Fibroblast of skin of left quadriceps (primary cell): Measurements from ENCODE around the gene TGFB3.
"Not testable (repeated sequence)": the region's sequence is repeated elsewhere in the genome, so short reads cannot be mapped to it uniquely, and the experiment has no call there.

Source experiments
- DNase-seq, 2 experiments: peaks; one replicate each; pipeline ENCODE4 v3.0.0-alpha.2; 2013; ENCODE audit warnings: low read depth in 2 of 2

TGFB3 gene

GRCh38 chr14:75981426-75982265 lies at the start of gene TGFB3:
TSS of gene TGFB3 (minus strand) at chr14:75981995. CDS start at chr14:75980893, 1,102 bp downstream.
- DNase-seq = peak; percentile 88 to 91

DNA sequence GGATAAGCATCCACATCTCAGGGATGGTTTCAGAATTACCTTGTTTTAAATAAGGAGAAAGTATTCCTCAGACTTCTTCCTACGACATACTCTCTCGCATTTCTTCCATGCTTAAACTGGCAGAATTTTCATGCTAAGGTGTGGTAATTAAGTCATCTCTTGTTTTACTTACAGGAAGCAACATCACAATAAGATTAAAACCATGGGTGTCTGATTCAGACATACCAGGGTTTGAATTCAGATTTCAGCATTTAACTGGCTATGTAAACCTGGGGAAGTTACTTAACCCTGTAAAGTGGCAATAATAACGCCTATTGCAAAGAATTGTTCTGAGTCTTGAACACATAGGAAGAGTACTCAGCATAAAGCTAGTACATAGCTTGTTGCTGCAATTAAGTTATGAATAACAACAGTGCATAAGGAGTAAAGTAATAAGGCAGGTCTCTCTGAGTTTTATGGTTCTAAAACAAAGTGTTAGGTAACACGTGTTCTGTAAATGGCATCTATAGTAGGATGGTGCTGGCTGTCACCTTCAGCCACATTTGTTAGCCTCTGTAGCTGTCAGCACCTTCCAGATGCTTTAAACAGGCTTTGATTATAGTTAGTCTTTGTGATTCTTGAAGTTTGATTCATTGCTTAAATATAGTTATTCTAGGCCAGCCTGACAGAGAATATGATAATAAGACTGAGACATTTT lies 42.6 kb upstream of the TGFB3 start:
- DNase-seq = no peak

- DNase-seq = no peak
These were observed 42.0 kb upstream of the TGFB3 start for GRCh38 chr14:76023757-76024156.

DNA sequence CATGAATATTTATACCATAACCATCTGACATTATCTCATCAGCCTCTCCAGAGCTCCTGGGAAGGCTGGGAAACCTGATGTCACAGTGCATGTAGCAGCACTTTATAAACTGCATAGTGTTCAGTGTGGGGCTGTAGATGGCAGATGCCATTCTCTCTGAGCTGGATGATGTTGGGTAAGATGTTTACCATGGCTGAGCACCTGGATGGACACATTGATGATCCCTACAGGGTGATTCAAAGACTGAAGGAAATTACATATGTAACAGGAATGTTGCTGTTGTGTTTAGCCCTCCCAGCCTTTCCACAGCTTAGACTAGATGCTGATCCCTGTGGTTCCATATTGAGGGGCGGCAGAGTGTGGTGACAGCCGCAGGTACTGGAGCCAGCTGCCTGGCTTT lies 41.2 kb upstream of the TGFB3 start:
- no peak for DNase-seq

GRCh38 chr14:76019676-76020075 lies 37.9 kb upstream of the TGFB3 start:
- no peak for DNase-seq

GRCh38 chr14:76015668-76016067 lies 33.9 kb upstream of the TGFB3 start:
- no peak for DNase-seq

DNA sequence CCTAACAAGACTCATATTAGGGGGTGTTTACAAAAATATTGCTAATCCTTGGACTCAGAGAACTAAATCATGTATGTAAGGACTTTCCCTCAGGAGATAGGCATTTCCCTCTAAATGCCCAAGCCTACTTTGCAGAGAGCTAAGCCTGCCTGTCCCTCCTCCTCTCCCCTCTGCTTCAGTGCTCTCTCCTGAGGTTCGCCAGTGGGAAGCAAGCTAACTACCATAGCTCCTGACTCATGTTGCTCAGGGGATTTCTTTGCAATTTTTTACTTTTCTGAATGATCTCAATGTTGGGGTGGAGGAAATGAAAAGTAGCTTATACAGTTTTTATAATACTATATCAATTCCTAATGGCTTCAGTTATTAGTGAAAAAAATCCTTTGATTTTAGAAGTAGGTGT lies 33.4 kb upstream of the TGFB3 start:
- DNase-seq = no peak

- no peak for DNase-seq
These were observed 30.6 kb upstream of the TGFB3 start for GRCh38 chr14:76012354-76012753.

GRCh38 chr14:76011930-76012329 lies 30.1 kb upstream of the TGFB3 start:
- DNase-seq = no peak

- DNase-seq = not testable (repeated sequence)
These were observed 27.8 kb upstream of the TGFB3 start for GRCh38 chr14:76009627-76010026.

DNA sequence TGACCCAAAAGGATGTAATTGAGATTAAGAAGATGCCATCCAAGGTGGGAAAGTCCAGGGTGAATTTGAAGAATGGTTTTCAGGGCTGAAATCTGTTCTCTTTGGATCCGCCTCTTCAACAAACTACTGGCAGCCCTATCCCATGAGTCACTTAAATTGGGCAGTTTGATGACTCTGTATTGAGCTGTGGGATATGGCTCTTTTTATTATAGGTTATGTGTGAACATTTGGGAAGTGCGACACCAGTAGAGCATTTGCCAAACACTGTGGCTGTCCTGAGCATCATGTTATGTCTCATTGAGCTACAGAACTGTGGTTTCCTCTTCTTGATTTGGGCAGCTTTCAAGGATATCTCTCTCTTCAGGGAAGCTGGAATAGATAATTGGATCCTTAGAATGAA lies 26.1 kb upstream of the TGFB3 start:
- no peak for DNase-seq

DNA sequence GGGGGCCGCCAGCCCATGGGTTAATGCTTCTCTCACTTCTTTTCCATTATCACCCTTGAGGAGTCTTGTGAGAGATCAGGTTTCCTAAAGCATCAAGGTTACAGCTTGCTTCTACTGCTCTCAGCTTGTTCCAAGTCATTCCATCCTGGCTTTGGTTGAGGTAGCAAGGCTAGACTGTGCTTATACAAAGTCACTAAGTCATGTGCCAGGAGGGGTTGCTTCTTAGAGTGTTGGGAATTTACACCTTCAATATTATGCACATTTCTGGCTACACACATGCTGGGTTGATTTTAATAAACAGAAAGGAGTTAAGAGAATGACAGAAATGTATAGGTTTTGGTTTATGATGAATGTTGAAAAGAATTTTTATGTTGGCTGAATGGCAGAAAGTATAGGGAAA lies 25.6 kb upstream of the TGFB3 start:
- DNase-seq = no peak

GRCh38 chr14:76006253-76006652 lies 24.5 kb upstream of the TGFB3 start:
- no peak for DNase-seq

GRCh38 chr14:76002383-76002782 lies 20.6 kb upstream of the TGFB3 start:
- DNase-seq = no peak

GRCh38 chr14:75999511-76000190 lies 17.9 kb upstream of the TGFB3 start:
- DNase-seq = no peak

- no peak for DNase-seq
These were observed 14.7 kb upstream of the TGFB3 start for GRCh38 chr14:75996488-75996887.

DNA sequence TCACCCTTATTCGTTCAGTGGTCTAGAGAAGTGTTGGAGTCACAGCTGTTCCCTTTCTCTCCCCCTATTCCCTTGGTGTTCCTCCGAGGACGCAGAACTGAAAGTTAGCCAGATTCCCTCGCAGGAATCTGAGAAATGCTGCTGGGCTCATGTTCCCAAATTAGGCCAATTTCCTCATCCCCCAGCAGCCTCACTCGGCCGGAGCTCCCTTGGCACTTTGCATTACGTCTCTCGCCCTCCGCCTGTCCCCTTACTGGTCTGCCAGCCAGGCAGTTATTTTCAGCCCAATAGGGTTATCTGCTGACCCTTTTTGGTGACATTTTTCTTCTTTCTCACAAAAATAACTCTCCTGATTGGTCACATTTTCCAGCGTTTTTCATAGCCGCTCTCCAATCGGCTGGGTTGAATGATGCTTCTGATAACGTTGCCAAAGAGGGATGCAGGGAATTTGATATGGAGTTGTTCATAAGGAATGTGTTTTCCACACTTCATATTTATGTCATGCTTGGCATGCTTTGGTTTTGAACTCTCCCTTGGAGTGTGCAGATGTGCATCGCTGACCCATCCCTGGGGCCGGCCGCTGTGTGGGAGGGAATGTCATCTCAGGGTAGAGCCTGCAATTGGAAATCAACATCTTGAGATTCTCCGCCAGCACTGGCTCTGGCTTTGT lies 13.7 kb upstream of the TGFB3 start:
- DNase-seq = no peak

GRCh38 chr14:75993567-75994041 lies 11.8 kb upstream of the TGFB3 start:
- no peak for DNase-seq

DNA sequence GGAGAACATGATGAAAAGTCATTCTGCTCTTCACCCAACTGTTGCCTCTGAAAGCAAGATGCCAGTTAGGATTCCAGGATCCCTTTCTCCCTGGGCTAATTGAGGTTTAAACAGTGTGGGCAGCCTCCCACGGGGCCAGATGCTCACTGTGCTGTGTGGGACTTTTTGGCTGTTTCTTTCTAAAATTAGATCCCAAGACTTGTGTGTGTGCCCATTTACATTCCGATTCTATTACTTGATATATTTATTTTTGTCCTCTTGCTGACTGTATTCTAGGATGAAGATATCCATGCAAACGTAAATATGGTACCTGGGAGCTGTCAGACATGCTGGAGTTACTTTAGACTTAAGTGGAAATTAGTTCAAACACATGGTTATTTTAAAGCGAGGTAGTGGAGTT lies 10.0 kb upstream of the TGFB3 start:
- DNase-seq = no peak

DNA sequence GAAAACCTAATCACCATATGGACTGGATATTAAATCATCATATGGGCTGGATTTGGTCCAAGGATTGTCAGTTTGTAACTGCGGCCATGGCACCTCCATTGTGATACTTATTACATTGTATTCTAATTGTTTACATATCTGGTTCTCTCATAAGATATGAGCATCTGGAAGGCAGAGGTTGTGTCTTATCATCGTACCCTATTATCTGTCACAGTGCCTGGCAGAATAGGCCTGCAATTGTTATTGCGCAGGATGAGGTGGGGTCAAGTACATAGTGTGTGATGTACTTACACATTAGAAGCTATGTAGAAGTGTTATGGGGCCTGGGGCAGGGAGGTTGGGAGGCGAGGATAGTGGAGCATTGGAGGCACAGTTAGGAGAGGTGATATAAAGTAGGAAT lies 8.5 kb upstream of the TGFB3 start:
- no peak for DNase-seq

- DNase-seq = no peak
These were observed 7.3 kb upstream of the TGFB3 start for GRCh38 chr14:75989134-75989533.
